Measurements from ENCODE around the gene ACTR1B.
"Not testable (repeated sequence)": the region's sequence is repeated elsewhere in the genome, so short reads cannot be mapped to it uniquely, and the experiment has no call there.

The ACTR1B gene

GRCh38 chr2:97608745-97609144, 55.1 kb downstream of the ACTR1B start:
- DNase-seq: not testable (repeated sequence)

Measured in retina (tissue), 1 donor.